ENCODE measurements around the gene SNAP91.
"Not testable (repeated sequence)": the region's sequence is repeated elsewhere in the genome, so short reads cannot be mapped to it uniquely, and the experiment has no call there.

GRCh38 chr6:83551748-83552147 is 157.2 kb downstream of the SNAP91 start:
- TF ChIP-seq, protein P1, sequence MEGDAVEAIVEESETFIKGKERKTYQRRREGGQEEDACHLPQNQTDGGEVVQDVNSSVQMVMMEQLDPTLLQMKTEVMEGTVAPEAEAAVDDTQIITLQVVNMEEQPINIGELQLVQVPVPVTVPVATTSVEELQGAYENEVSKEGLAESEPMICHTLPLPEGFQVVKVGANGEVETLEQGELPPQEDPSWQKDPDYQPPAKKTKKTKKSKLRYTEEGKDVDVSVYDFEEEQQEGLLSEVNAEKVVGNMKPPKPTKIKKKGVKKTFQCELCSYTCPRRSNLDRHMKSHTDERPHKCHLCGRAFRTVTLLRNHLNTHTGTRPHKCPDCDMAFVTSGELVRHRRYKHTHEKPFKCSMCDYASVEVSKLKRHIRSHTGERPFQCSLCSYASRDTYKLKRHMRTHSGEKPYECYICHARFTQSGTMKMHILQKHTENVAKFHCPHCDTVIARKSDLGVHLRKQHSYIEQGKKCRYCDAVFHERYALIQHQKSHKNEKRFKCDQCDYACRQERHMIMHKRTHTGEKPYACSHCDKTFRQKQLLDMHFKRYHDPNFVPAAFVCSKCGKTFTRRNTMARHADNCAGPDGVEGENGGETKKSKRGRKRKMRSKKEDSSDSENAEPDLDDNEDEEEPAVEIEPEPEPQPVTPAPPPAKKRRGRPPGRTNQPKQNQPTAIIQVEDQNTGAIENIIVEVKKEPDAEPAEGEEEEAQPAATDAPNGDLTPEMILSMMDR (IDR thresholded peaks at IDR 0.05): not testable (repeated sequence)
- TF ChIP-seq POLR2A (IDR thresholded peaks at IDR 0.05): not testable (repeated sequence)
